CD14-positive monocyte (primary cell): ENCODE results near the gene PON2. TPM values are rescaled to one million over a fixed set of nuclear protein-coding genes. Genes with fewer than 3 reads are reported as not detected.

Experiments used
- DNase-seq, 3 donors: peaks; one replicate each; pipeline ENCODE4 v3.0.0-alpha.2; 2011 to 2022
- H2AFZ ChIP-seq: 2 replicates; pipeline ENCODE4 v1.6.0; 2012; ENCODE audit warnings: mild to moderate bottlenecking, low read depth, low read length, inconsistent platforms; ENCODE audit not compliant: insufficient read depth, poor library complexity, severe bottlenecking
- H3K27ac ChIP-seq, 2 donors: 1 replicate in 1 of 2; 2 replicates in 1 of 2; pipeline ENCODE4 v1.5.1; 2012 to 2013; ENCODE audit warnings: low read length in 2 of 2, control low read depth in 1 of 2, inconsistent platforms in 1 of 2, low read depth in 1 of 2, mild to moderate bottlenecking in 1 of 2
- H3K27me3 ChIP-seq, 2 donors: one replicate each; pipeline versions ENCODE4 v1.6.0 to v1.6.1; 2011 to 2013; ENCODE audit warnings: low read length in 2 of 2; ENCODE audit not compliant: control insufficient read depth in 2 of 2, insufficient read depth in 2 of 2
- H3K36me3 ChIP-seq, 2 donors: replicated peaks in 1 of 2; 1 replicate in 1 of 2; 2 replicates in 1 of 2; pipeline versions ENCODE4 v1.5.1 to v1.6.1; 2012 to 2013; ENCODE audit warnings: low read length in 2 of 2, control low read depth in 1 of 2, inconsistent platforms in 1 of 2, mild to moderate bottlenecking in 1 of 2; ENCODE audit not compliant: insufficient read depth in 2 of 2, control insufficient read depth in 1 of 2
- H3K4me1 ChIP-seq, 2 donors: 1 replicate in 1 of 2; 2 replicates in 1 of 2; pipeline versions ENCODE4 v1.5.1 to v1.6.1; 2012 to 2013; ENCODE audit warnings: low read length in 2 of 2, control low read depth in 1 of 2, inconsistent platforms in 1 of 2, mild to moderate bottlenecking in 1 of 2, moderate library complexity in 1 of 2; ENCODE audit not compliant: insufficient read depth in 2 of 2, control insufficient read depth in 1 of 2
- H3K4me2 ChIP-seq: replicated peaks from 2 replicates; pipeline ENCODE3; 2012; ENCODE audit warnings: low read length, moderate library complexity, mild to moderate bottlenecking; ENCODE audit not compliant: poor library complexity, severe bottlenecking; ENCODE audit errors: extremely low read depth
- H3K4me3 ChIP-seq, 3 experiments: fragments of 200-600 bp in 1 of 3; sonication (generic) in 1 of 3; replicated peaks in 1 of 3; 1 replicate in 2 of 3; 2 replicates in 1 of 3; pipeline ENCODE4 v1.5.1; 2011 to 2013; ENCODE audit warnings: low read length in 3 of 3, mild to moderate bottlenecking in 3 of 3, control low read depth in 2 of 3, low read depth in 2 of 3, inconsistent platforms in 1 of 3, moderate library complexity in 1 of 3
- H3K79me2 ChIP-seq: 2 replicates; pipeline ENCODE4 v1.6.0; 2012; ENCODE audit warnings: mild to moderate bottlenecking, control low read depth, inconsistent platforms, low read length, moderate library complexity; ENCODE audit not compliant: insufficient read depth
- H3K9ac ChIP-seq: 2 replicates; pipeline ENCODE4 v1.6.0; 2017; ENCODE audit warnings: low read length, mild to moderate bottlenecking; ENCODE audit not compliant: insufficient read depth, poor library complexity, severe bottlenecking
- H3K9me3 ChIP-seq, 2 donors: replicated peaks in 1 of 2; 1 replicate in 1 of 2; 2 replicates in 1 of 2; pipeline versions ENCODE4 v1.5.1 to v1.6.1; 2012 to 2013; ENCODE audit warnings: low read length in 2 of 2, control low read depth in 1 of 2; ENCODE audit not compliant: control insufficient read depth in 1 of 2, insufficient read depth in 1 of 2
- H4K20me1 ChIP-seq: 2 replicates; pipeline ENCODE4 v1.6.0; 2012; ENCODE audit warnings: mild to moderate bottlenecking, low read length, control low read depth, moderate library complexity; ENCODE audit not compliant: insufficient read depth
- H3K27ac Mint-ChIP-seq, 7 donors: one replicate each; pipeline ENCODE4 v1.8.0; 2020; ENCODE audit warnings: mild to moderate bottlenecking in 7 of 7, mixed read lengths in 7 of 7, moderate library complexity in 6 of 7, inconsistent platforms in 2 of 7
- H3K27me3 Mint-ChIP-seq, 3 donors: one replicate each; pipeline ENCODE4 v1.8.0; 2021 to 2022; ENCODE audit warnings: low read depth in 3 of 3, mild to moderate bottlenecking in 3 of 3, mixed read lengths in 3 of 3, moderate library complexity in 3 of 3, inconsistent platforms in 1 of 3
- H3K36me3 Mint-ChIP-seq, 2 donors: one replicate each; pipeline ENCODE4 v1.8.0; 2020; ENCODE audit warnings: mixed read lengths in 2 of 2, inconsistent platforms in 1 of 2, mild to moderate bottlenecking in 1 of 2
- H3K4me1 Mint-ChIP-seq: one replicate; pipeline ENCODE4 v1.8.0; 2020; ENCODE audit warnings: mild to moderate bottlenecking, mixed read lengths
- H3K4me3 Mint-ChIP-seq, 2 donors: one replicate each; pipeline ENCODE4 v1.8.0; 2020; ENCODE audit warnings: mild to moderate bottlenecking in 2 of 2, mixed read lengths in 2 of 2, moderate library complexity in 1 of 2
- H3K9me3 Mint-ChIP-seq, 7 donors: one replicate each; pipeline ENCODE4 v1.8.0; 2020 to 2022; ENCODE audit warnings: mixed read lengths in 7 of 7, mild to moderate bottlenecking in 6 of 7, moderate library complexity in 6 of 7, inconsistent platforms in 2 of 7
- CTCF ChIP-seq: fragments of 200-600 bp; IDR thresholded peaks from one replicate; pipeline ENCODE4 v1.8.0; 2022; ENCODE audit warnings: antibody characterized with exemption, mild to moderate bottlenecking
- WGBS: methylation state at CpG from one replicate; pipeline ENCODE4 v1.1.5; 2013; ENCODE audit warnings: missing lambda C conversion rate; ENCODE audit not compliant: insufficient coverage; 5-methylcytosine and 5-hydroxymethylcytosine counted together
- intact Hi-C, 2 donors: fragments of 100-400 bp; cut with micrococcal nuclease; formaldehyde crosslinking; loops; one replicate each; pipeline versions ENCODE4 v1.15.0 to v1.15.1; 2023
- polyA plus RNA-seq, 3 donors: library from polyadenylated mRNA; depleted of rRNA in 1 of 3; unstranded in 2 of 3; stranded (reverse) in 1 of 3; fragments of 300-500 nt in 2 of 3; fragments of >200 nt in 1 of 3; fragmentation: Illumina TruSeq in 2 of 3; gene quantifications; 1 replicate in 2 of 3; 2 replicates in 1 of 3; pipeline ENCODE4 v1.2.3, GENCODE V29; 2012 to 2021

PON2 gene
- polyA plus RNA-seq, 3 donors, result 11.5 to 14.7 (median 14.4) TPM

GRCh38 chr7:95478272-95479037 lies 43.6 kb upstream of the PON2 start:
- Histone ChIP-seq H3K9ac (no peak overlapping the region), H3K27me3 (no peaks in the 10 kb centered on the region), H2AFZ (no peak overlapping the region), H3K9me3 (no peaks in the 10 kb centered on the region), H3K36me3 (no peaks in the 10 kb centered on the region), H3K4me3 (no peak overlapping the region), H3K27ac (no peak overlapping the region), H3K4me2 (no peak overlapping the region), H3K4me1 (no peaks in the 10 kb centered on the region), H4K20me1 (no peaks in the 10 kb centered on the region), H3K79me2 (no peaks in the 10 kb centered on the region)
- Mint-ChIP-seq H3K4me1 (no peaks in the 10 kb centered on the region), H3K27me3 (peaks cover 0 to 2% (median 1%) of the 10 kb centered on the region in 3 donors), H3K36me3 (no peaks in the 10 kb centered on the region), H3K9me3 (no peaks in the 10 kb centered on the region), H3K4me3 (no peak overlapping the region), H3K27ac (no peak overlapping the region)
- intact Hi-C loops, result loop anchor here in 1 of 2 donors (10.0 kb wide), 1 partner anchor 1034 kb away; no protein-coding TSS in a partner anchor
- DNase-seq, result no peak
- WGBS, result 86% methylated on average over 10 of the region's 18 CpGs
- TF ChIP-seq CTCF, result no peak

GRCh38 chr7:95476904-95477594 lies 42.2 kb upstream of the PON2 start:
- H2AFZ ChIP-seq, result no peak overlapping the region
- peak; percentile 85 for TF ChIP-seq CTCF
- H3K9me3 ChIP-seq, result no peaks in the 10 kb centered on the region
- Mint-ChIP-seq H3K4me1 (no peaks in the 10 kb centered on the region), H3K36me3 (no peaks in the 10 kb centered on the region), H3K4me3 (no peak overlapping the region), H3K9me3 (no peaks in the 10 kb centered on the region), H3K27me3 (peaks cover 0 to 2% (median 1%) of the 10 kb centered on the region in 3 donors), H3K27ac (no peak overlapping the region)
- 0% methylated on average over 4 of the region's 11 CpGs for WGBS
- H3K9ac ChIP-seq, result no peak overlapping the region
- no peaks in the 10 kb centered on the region for H3K4me1 ChIP-seq
- no peak overlapping the region for H3K27ac ChIP-seq
- no peaks in the 10 kb centered on the region for H3K27me3 ChIP-seq
- intact Hi-C loops, result loop anchor here in 1 of 2 donors (10.0 kb wide), 1 partner anchor 1032 kb away; no protein-coding TSS in a partner anchor
- H3K79me2 ChIP-seq, result no peaks in the 10 kb centered on the region
- H3K4me2 ChIP-seq, result no peak overlapping the region
- H3K36me3 ChIP-seq, result no peaks in the 10 kb centered on the region
- peak; percentile 26 to 54 (median 49) for DNase-seq
- no peaks in the 10 kb centered on the region for H4K20me1 ChIP-seq
- H3K4me3 ChIP-seq, result no peak overlapping the region
